Keratinocyte (primary cell): Measurements from ENCODE around the gene ADGRB3.

Experiments
- EZH2 ChIP-seq: IDR thresholded peaks from one replicate; pipeline ENCODE4 v1.6.1; 2012; ENCODE audit warnings: inconsistent platforms, mild to moderate bottlenecking, low read length, moderate library complexity
- TF ChIP-seq, protein P1 (sequence below), 3 experiments: IDR thresholded peaks in 1 of 3; conservative IDR thresholded peaks in 1 of 3; optimal IDR thresholded peaks in 1 of 3; 2 replicates in 2 of 3; 3 replicates in 1 of 3; pipeline versions ENCODE3 to v1.5.1; 2011; ENCODE audit warnings: low read length in 3 of 3, mild to moderate bottlenecking in 3 of 3, moderate library complexity in 2 of 3, control low read depth in 1 of 3, inconsistent platforms in 1 of 3; ENCODE audit not compliant: insufficient read depth in 2 of 3; ENCODE audit errors: extremely low read depth in 1 of 3

GRCh38 chr6:68826501-68826900, 191.4 kb downstream of the ADGRB3 start:
- no peak for TF ChIP-seq EZH2
- TF ChIP-seq, protein P1, sequence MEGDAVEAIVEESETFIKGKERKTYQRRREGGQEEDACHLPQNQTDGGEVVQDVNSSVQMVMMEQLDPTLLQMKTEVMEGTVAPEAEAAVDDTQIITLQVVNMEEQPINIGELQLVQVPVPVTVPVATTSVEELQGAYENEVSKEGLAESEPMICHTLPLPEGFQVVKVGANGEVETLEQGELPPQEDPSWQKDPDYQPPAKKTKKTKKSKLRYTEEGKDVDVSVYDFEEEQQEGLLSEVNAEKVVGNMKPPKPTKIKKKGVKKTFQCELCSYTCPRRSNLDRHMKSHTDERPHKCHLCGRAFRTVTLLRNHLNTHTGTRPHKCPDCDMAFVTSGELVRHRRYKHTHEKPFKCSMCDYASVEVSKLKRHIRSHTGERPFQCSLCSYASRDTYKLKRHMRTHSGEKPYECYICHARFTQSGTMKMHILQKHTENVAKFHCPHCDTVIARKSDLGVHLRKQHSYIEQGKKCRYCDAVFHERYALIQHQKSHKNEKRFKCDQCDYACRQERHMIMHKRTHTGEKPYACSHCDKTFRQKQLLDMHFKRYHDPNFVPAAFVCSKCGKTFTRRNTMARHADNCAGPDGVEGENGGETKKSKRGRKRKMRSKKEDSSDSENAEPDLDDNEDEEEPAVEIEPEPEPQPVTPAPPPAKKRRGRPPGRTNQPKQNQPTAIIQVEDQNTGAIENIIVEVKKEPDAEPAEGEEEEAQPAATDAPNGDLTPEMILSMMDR (optimal IDR thresholded peaks at IDR 0.05 in 1 of 3, IDR thresholded peaks at IDR 0.05 in 1 of 3, conservative IDR thresholded peaks at IDR 0.05 in 1 of 3; ENCODE audit: extremely low read depth in 1 of 3, insufficient read depth in 2 of 3, low read length in 3 of 3): no peak
